DMS79 (cell line): ENCODE measurements around the gene AP2B1.
"Not testable (repeated sequence)": the region's sequence is repeated elsewhere in the genome, so short reads cannot be mapped to it uniquely, and the experiment has no call there.

Source experiments
- DNase-seq: peaks from one replicate; lab custom pipeline; 2025; lab: John Stamatoyannopoulos, UW

The AP2B1 gene

GRCh38 chr17:35575759-35576158 lies 11.4 kb upstream of the AP2B1 start:
- no peak for DNase-seq

GRCh38 chr17:35577830-35578196 lies 9.3 kb upstream of the AP2B1 start:
- DNase-seq = no peak

GRCh38 chr17:35578197-35578928 lies 8.8 kb upstream of the AP2B1 start, which contains the start of gene PEX12:
Gene PEX12 (minus strand): TSS chr17:35578571. CDS start chr17:35578021, 550 bp downstream.
- DNase-seq = peak; percentile 93

DNA sequence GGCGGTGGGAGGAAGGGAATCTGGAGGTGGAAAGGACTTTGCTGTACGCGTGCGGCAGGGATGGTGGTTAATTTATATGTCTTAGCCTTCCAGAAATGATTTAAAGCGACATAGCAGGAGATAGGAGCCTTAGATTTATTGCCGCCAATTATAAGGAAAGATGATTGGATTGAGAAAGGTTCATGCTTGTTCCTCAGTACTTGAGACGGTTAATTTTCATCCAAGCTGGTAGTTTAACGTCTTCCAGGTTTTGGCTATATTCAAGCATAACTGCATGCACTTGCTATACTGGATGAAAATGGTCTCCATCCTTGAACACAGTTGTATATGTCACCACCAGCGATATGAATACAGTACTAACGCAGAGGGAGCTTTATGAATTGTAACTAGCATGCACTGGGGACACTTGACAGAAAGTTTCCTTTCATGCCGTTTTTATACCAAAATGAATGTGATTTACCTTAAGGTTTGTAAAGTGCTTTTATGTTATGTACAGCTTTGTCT lies 8.1 kb upstream of the AP2B1 start:
- DNase-seq = no peak

- DNase-seq = no peak
These were observed 3.1 kb upstream of the AP2B1 start for GRCh38 chr17:35584061-35584460.

- DNase-seq = no peak
These were observed 501 bp upstream of the AP2B1 start for GRCh38 chr17:35586569-35587073.

DNA sequence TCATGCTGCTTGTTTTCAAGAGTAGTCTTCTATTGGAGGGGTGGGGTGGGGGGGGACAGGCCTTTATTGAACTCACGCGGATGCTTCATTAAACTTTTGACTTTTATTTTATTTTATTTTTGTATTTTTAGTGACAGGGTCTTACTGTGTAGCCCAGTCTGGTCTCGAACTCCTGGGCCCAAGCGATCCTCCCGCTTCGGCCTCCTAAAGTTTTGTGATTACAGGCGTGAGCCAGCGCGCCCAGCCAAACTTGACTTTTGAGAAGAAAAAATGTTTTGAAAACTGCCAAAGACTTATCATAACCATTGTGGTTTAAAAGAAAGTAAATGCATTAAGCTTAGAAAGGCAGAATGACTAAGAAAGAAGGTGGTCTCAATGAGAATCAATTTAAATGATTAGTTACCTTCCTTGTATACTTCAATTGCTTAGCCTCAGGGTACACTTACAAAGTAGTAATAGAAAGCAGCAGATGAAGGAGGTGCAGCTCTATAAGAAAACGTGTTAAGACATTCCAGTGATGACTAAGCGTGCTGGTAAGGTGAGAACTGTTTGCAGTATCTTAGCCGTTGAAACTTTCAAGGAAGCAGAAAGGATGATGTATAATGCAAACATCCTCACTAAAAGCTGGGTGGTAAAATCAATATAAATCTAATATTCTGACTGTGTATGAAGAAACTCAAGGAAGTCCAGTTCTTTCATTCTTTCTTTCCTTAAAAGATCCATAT lies 1.2 kb downstream of the AP2B1 start:
- DNase-seq = peak; percentile 1

- no peak for DNase-seq
These were observed 8.9 kb downstream of the AP2B1 start for GRCh38 chr17:35596072-35596471.

GRCh38 chr17:35596530-35597233 lies 9.6 kb downstream of the AP2B1 start:
- DNase-seq = no peak

DNA sequence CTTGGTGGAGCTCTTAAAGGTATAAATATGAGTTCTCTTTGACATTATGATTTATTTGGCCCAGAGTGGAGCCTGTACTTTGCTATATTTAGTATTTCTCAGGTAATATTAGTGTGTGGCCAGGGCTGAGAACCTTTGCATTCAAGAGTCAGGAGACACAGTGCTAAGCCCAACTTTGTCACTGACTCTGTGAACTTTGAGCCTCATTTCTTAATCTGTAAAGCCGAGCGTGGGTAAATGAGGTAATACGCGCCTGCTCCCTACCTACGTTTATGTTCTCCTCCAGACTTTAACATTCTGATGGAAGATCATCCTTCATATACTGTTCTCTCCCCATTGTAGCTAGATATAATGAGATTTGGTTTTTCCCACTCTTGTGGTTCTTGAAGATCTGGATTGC lies 10.5 kb downstream of the AP2B1 start:
- DNase-seq = no peak

DNA sequence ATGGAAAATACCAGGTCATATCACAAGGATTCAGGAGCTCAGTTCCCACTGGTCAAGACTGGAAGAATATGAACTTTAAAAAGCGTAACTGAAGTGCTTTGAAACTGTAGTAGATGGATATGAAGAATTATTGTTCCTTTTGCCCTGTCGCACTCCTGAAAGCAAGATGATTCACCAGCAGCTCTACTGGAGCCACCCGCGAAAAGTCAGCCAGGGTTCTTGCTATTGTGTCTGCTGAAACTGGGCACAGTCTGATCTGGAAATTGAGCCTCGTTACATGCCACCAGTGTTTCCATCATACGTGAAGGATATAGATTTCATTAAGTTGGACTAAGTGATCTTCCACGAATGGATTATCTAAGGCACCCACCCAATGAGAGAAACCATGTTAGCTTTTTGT lies 16.6 kb downstream of the AP2B1 start:
- no peak for DNase-seq

- no peak for DNase-seq
These were observed 18.6 kb downstream of the AP2B1 start for GRCh38 chr17:35605678-35606077.

GRCh38 chr17:35607239-35607847 lies 20.2 kb downstream of the AP2B1 start:
- DNase-seq = peak; percentile 67

- no peak for DNase-seq
These were observed 22.7 kb downstream of the AP2B1 start for GRCh38 chr17:35609831-35610230.

GRCh38 chr17:35610746-35611145 lies 23.6 kb downstream of the AP2B1 start:
- DNase-seq = not testable (repeated sequence)

DNA sequence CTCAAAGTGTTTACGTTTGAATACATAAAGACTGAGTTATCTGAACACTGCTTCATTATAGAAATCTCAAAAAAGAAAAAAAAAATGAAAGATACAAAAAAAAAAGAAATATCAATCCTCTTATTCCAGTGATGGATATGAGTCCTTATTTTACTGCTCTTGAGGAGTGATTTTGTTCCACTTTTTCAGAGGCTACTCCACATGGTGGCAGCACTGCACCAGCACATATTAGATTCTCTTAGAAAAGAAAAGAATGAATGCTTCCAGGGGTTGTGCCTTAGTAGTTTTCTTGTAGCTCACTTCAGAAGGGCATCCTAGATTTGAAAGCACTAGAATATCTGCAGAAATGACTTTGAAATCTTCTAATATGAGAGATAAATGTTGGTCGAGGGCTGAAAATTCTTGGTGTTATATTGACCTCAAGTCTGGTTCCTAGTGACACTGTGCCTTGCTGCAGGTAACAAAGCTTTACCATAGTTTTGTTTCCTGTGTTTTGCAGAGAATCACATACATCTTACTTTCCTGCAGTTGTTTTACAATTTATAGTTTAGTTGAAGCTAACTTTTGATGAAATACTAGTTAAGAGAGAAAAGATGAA lies 25.9 kb downstream of the AP2B1 start:
- DNase-seq = peak; percentile 16

DNA sequence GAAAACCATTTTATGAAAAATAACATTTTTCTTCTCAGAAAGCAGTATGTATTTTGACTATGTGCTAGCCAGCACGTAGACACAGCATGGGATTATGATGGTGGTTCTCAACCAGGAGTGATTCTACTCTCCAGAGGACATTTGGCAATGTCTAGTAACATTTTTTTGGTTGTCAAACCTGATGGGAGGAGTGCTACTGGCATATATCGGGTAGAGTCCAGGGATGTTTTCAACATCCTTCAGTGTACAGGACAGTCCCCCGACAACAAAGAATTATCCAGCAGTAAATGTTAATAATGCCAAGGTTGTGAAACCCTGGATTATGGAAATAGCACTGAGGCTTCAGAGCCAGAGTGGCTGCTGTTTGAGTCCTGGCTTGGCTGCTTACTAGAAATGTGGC lies 27.7 kb downstream of the AP2B1 start:
- no peak for DNase-seq

- DNase-seq = no peak
These were observed 29.4 kb downstream of the AP2B1 start for GRCh38 chr17:35616536-35616935.

DNA sequence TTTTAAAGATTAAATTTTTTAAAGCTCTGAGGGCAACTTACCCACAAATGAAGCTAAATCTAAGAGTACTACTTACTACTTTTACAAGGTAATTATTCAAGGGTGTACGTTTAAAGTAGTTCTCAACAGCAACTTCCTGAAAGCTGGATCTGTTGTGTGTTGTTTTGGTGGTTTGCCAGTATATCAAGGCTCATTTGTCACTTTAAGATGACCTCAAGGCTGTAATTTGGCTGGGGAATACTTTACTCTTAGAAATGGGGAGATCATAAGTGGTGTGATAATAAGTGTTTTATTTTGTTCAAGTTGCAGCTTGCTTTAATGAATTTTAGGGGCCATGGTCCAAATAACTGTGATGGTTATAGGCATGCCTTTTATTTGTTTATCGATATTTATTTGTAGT lies 30.4 kb downstream of the AP2B1 start:
- DNase-seq = peak; percentile 96

DNA sequence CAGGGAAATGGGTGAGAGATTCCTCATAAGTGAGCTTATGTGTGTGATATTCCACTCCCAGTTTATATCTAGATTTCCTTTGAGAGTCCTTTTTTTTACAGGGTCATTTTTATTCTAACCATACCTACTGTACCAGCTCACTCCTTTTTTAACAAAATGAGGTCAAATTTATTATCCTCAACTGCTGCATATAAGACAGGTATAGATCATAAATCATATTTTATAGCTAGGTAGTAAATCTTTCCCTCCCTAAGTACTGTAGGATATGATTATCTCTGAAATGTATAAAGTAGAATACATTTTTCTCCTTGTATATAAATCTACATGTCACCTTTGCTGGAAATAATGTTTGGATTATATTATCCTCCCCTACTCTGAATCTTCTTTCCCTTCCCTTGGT lies 31.5 kb downstream of the AP2B1 start:
- no peak for DNase-seq

DNA sequence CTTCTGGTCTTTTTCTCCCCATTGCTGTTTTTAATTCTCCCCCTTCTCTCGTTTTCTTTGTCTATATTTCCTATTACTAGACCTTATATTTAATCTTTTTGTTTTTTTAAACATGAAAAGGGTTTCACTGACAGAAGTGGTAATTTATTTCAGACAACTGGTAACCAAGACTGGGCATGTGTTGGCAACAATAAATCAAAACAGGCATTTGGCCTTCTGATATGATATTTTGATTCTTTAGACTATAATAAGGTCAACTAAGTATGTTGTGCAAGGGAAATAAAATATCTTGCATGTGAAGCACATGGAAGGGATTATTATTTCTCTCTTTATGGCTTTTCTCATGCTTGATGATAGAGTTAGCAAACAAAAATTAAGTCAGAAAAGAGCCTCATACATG lies 34.6 kb downstream of the AP2B1 start:
- no peak for DNase-seq

GRCh38 chr17:35627417-35627816 lies 40.3 kb downstream of the AP2B1 start:
- DNase-seq = no peak
